Middle frontal gyrus (tissue), 1 donor: ENCODE data around the gene MTMR8.
"Not testable (repeated sequence)": the region's sequence is repeated elsewhere in the genome, so short reads cannot be mapped to it uniquely, and the experiment has no call there.

Experiments
- DNase-seq: peaks from one replicate; pipeline ENCODE4 v3.0.0-alpha.2; 2015; ENCODE audit warnings: low spot score; ENCODE audit errors: extremely low spot score

Gene MTMR8

DNA sequence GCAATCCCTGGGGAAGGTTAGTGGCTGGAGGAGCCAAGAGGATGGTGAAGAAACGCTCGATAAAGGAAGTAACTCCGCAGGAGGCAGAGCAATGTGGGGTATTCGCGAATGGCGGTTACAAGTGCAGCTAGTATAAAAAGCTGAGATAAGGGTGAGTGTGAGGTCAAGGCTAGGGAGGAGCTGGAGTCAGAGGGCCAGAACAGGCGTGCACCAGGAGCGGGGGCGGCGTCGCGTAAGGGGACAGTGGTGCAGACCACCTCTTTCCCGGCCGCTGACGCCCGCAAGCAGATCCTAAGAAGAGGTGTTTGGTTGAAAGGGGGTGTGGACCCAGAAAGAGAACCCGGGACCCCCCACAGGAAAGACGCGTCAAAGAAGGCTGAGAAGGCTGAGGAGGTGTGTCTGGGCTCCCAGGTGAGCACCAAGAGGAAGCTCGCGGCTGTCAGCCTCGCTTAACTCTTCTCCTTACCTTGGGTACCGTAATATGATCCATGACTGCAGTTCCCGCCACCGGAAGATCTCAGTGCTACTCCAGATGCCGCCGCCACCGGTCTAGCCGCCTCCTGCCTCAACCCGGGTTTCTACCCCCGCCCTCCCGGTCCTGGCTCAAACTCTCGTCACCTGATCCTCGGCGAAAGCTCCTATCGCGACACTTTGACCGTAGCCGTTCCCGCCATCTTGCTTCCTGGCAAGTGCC, at the start of gene MTMR8:
MTMR8 (minus strand) TSS at position 579 of the 694 bp plus-strand sequence; CDS start at position 490, 89 bp downstream.
- peak; percentile 16 for DNase-seq

DNA sequence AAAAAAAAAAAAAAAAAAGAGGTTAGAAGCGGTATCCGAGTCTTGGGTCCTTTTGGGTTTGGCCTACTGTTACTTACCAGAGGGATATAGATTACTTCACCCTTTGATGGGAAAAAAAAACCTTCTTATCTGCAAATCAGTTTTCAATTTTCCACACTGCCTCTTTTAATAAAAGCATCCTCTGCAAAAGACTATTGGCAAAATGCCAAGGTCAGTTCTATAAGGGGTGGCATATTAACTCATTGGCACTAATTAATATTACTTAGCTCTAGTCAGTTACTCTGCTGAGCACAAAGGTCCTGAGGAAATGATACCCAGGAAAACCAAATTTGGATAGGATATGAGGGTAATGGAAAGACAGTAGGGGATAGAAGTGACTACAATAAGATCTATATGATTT, 44.3 kb upstream of the MTMR8 start:
- no peak for DNase-seq

DNA sequence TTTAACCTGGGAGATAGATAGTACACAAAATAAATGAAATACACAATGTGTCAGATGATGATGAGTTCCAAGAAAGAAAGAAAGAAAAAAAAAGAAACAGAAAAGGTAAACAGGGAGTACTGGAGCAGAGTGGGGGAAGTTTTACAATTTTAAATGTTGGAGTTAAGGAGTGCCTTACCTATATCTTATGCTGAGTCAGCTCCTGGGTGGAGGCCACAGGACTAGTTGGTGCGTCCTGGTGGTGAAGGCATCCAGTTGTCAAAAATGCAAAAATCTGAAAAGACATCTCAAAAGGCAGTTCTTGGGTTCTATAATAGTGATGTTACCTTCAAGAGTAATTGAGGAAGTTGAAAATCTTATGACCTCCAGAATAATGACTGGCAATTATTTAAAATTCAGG, 42.4 kb upstream of the MTMR8 start:
- no peak for DNase-seq

DNA sequence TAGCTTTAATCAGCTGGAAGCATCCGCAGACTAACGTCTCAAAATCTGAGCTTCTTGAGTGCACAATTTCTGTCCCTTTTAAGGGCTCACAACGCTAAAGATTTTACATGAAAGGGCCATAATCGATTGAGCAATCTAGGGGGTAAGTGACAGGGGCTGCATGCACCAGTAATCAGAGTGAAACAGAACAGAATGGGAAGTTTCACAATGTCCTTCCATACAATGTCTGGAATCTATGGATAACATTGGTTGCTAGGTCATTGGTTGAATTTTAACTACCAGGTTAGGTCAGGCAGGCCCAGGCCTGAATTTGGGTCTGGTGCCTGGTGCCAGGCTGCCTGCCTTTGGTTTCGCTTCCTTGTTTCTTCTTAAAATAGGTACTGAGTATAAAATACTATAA, 42.0 kb upstream of the MTMR8 start:
- no peak for DNase-seq

DNA sequence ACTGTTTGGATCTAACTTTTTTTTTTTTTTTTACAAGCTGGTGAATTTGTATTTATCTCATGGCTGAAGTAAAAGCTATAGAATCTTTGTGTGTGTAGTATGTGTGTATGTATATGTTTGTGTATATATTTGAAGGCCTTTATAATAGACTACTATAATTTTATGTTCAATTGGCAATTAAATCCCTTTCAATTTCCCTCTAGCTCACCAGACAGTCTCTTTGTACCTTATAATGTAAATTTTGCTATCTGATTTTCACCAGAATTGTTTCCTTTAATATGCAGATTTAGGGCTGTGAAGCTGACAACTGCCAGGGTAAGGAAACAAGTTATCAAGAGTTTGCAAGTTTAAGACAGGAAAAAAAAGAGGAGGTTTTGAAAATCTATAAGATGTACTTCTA, 33.1 kb upstream of the MTMR8 start:
- no peak for DNase-seq

DNA sequence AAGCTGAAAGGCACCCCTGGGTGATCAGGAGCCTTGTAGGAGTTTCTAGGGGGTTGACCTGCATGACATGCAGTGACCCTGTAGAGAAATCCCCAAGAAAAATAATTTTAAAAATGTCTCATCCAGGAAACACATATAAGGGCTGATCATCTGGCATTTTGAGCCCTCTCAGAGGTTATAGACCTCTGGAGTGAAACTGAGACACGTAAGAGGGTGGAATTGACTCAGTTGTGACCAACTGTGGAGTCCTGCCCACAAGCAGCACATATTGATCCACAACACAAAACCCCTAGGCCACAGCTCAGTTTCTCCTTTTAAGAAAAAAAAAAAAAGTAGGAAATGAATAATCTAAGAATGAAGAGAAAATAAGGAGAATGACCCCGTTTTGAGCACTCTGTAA, 32.5 kb upstream of the MTMR8 start:
- DNase-seq: no peak

DNA sequence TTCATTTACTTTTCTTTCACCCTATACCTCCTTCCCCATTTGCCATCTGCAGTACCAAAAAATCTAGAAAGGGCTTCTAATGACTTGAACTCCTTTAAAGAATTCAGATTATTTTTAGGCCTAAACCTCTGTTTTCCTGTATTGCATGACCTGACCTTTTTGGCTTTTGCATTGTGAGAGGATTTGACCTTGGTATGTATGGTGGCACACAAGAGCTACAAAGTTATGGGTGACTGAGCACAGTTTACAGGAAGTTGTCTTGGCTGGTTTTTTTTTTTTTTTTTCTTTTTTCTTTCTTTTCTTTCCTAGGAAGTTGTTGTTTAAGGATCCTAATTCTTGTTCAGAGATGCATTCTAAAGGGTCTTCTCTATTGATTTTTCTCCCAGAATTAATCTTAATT, 32.0 kb upstream of the MTMR8 start:
- DNase-seq: no peak

DNA sequence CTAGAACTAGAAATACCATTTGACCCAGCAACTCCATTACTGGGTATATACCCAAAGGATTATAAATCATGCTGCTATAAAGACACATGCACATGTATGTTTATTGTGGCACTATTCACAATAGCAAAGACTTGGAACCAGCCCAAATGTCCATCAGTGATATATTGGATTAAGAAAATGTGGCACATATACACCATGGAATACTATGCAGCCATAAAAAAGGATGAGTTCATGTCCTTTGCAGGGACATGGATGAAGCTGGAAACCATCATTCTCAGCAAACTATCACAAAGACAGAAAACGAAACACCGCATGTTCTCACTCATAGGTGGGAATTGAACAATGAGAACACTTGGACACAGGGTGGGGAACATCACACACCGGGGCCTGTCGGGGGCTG, 14.5 kb upstream of the MTMR8 start:
- not testable (repeated sequence) for DNase-seq

DNA sequence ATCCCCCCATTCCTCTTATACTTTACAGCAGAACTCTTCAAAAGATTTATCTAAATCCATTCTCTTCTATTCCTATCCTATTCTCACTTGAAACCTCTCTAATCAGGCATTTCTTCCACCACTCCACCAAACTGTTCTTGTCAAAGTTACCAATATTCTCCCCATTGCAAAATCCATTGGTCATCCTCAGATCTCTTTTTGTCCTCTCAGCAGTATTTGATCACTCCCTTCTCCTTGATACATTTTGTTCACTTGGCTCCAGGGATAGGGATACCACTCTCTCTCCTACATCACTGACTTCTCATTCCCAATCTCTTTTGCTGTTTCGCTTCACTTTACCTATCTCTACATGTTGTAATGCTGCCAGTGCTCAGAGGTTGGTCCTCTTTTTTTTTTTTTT, 2.8 kb upstream of the MTMR8 start:
- no peak for DNase-seq

DNA sequence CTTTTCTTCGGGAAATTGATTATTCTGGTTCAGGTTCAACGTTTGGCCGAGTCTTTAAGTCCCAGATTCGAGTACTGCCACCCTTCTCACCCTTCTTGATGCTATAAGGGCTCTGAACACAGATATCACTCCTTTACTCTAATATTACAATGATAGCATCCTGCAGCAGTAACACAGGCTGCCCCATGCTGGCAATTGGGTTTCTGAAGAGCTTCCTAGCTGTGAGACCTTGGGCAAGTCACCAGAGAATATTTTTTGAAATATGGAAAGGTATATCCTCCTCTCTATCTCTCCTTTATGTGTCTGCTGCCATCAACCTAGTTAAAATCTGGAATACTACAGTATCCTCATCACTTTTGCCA, 297 bp upstream of the MTMR8 start:
- DNase-seq: no peak

DNA sequence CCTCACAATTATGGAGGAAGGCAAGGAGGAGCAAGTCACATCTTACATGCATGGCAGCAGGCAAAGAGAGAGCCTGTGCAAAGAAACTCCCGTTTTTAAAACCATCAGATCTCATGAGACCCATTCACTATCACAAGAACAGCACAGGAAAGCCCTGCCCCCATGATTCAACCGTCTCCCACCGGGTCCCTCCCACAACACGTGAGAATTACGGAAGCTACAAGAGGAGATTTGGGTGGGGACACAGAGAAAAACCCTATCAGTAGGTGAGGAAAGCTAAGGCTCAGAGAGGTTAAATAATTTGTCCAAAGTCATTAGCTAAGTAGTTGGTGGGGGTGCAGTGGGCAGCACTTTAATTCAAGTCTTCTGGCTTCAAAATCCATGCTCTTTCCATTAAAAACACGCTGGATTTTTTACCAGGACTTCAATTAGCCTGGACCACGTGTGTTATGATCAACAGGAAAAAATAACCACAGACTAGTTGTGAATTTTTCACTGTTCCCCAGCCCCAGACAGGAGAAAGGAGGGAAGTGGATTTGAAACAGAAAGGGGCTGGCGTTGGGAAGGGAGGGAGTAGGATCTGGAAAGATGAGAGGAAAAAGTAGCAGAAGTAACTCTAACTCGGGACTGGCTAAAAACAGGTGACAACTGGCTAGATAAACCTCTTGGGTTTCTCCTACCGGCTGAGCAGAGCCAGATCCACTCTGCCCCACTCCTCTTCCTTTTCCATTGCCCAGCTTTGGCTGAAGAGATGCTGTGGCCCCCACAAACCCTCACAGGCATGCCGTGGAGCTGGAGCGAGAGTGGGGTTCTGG, 986 bp downstream of the MTMR8 start:
- DNase-seq: no peak

DNA sequence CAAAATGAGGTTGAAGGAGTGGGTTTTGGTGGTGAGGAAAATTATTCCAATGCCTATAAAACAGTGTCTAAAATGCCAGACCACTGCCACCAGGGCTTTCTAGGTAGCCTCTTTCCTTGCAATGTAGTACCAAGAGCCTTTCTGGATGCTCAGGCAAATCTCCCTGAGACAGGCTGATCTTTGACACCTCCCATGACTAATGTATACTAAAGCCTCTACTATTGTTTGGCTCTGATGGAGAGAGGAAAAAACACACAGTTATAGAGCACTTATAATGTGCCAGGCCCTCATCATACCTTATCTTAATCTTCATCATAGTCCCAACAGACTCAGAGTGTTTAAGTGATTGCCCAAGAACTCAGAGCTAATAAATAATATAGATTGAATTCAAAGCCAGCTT, 5.8 kb downstream of the MTMR8 start:
- DNase-seq: no peak

DNA sequence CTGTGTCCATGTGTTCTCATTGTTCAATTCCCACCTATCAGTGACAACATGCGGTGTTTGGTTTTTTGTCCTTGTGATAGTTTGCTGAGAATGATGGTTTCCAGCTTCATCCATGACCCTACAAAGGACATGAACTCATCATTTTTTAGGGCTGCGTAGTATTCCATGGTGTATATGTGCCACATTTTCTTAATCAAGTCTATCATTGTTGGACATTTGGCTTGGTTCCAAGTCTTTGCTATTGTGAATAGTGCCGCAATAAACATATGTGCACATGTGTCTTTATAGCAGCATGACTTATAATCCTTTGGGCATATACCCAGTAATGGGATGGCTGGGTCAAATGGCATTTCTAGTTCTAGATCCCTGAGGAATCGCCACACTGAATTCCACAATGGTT, 14.5 kb downstream of the MTMR8 start:
- not testable (repeated sequence) for DNase-seq

DNA sequence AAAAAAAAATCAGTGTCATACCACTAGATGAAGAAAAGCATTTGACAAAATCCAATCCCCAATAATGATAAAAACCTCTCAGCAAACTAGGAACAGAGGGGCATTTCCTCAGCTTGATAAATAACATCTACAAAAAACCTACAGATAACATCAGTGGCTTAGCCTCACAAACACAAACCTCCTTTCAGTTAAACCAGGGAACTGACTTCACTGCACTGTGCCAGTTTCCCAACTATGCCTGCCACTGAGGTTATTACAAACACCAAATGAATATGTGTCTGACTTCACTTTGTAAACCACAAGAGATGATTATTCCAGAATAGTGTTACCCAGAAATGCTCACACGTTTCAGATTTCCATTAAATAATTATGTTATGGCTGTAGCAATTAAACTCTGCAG, 15.3 kb downstream of the MTMR8 start:
- no peak for DNase-seq

DNA sequence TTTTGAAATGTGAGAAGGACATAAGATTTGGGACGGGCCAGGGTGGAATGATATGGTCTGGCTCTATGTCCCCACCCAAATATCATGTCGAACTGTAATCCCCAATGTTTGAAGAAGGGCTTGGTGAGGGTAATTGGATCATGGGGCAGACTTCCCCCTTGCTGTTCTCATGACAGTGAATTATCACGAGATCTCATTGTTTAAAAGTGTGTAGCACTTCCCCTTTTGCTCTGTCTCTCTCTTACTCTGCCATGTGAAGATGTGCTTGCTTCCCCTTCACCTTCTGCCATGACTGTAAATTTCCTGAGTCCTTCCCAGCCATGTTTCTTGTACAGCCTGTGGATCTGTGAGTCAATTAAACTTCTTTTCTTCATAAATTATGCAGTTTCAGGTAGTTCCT, 17.5 kb downstream of the MTMR8 start:
- no peak for DNase-seq

DNA sequence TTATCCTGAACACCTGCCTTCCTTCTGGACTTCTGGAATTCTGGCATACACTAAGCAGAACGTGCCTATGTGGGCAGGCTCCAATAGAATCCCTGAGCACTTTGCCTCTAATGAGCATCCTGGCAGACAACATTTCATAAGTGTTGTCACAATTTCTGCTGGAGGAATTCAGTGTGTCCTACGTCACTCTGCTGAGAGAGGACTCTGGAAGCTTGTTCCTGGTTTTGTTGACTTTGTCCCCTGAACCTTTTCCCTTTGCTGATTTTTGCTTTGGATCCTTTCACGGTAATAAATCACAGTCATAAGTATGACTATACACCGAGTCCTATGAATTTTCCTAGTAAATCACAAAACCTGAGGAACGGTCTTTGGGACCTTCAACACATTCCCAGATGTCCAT, 43.2 kb downstream of the MTMR8 start:
- DNase-seq: no peak

DNA sequence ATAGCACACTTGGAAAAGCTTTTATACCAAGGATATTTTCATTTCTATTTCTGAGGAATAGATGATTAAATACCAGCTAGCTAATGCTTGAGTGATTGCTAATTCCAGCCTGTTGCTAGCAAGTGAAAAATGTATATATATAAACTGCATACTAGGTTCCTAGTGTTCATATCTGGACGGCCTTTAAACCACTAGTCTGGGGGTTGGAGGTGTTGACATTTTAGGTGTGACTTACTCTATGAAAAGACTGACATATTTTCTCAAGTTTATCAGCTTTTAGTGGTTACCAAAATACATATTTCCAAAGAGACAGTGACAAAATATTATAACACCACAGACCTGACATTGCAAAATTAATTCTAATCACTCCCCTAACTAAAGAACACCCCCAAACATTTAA, 44.7 kb downstream of the MTMR8 start:
- DNase-seq: no peak

DNA sequence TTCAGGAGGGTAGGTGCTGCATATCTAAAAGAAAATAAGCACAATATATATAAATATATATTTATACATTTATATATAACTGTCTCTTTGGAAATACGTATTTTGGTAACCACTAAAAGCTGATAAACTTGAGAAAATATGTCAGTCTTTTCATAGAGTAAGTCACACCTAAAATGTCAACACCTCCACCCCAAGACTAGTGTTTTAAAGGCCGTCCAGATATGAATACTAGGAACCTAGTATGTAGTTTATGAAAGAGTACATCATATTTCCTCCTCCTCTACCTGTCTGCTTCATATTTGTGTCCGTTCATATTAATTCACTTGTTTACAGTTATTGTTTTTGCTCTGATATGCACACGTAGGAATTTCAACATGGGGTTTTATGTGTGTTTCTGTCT, 45.2 kb downstream of the MTMR8 start:
- DNase-seq: no peak

DNA sequence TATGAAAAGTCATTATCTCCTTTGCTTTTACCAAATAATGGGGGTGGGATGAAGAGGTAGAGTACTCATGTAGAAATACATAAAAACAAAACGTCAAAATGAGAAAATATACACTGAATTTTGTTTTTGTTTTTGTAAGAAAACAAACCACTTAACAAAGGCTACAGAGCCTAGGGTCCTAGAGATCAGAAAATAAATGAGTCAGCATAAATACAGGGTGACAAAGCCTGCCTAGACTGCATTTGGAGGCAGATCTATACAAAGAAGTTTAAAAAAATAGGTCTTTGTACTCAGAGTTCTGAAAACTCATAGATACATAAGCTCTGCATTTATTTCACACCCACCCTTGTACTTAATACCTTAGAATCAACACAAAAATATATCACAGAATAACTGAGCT, 52.4 kb downstream of the MTMR8 start:
- DNase-seq: no peak

DNA sequence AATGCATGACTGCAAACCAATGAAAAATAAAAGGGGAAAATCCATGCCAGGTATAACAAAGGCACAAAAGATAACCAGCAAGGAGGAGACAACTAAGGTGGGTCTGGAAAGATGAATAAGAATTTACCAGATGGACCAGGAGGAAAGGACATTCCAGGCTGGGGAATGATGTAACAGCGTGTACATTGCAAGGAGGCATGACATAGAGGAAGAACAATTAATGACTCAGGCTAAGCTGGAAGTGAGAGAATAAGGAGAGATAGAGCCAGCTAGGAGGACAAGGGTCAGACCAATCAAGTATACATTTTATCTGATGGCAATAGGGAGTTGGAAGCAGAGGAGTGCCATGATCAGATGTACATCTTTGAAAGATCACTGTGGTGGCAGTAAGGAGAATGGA, 57.0 kb downstream of the MTMR8 start:
- DNase-seq: no peak

DNA sequence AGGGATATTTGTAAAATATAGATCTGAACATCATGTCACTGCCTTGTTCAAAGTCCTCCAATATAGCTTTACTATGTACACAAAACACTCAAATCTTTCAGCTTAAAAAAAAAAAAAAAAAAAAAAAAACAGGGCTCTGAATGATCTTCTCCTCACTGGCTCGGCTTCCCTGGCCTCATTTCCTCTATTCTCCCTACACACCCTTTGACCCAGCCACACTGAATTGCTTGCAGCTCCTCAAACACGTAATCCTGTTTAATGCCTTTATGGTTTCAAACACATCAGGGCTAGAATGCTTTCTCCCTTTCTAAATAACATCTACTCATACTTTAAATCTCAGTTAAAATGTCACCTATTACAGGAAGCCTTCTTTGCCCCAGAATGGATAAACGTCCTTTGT, 60.8 kb downstream of the MTMR8 start:
- no peak for DNase-seq

DNA sequence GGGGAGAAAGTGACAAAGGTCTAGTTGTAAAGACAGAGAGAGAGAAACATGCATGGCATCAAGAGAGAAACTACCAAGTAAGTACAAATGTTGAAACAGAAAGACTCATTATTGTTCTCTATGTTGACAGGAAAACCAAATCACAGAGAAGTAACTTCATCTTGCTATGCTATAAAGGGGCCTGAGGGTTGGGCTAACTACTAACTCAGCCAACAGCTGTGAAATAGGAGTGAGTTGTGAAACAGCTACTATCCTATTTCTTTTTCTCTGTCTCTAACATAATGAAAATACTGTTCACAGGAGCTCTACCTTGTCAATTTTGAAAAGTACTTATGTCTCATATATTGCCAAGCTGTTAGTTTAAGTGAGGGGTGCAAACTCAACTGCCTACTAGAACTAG, 65.0 kb downstream of the MTMR8 start:
- DNase-seq: no peak

DNA sequence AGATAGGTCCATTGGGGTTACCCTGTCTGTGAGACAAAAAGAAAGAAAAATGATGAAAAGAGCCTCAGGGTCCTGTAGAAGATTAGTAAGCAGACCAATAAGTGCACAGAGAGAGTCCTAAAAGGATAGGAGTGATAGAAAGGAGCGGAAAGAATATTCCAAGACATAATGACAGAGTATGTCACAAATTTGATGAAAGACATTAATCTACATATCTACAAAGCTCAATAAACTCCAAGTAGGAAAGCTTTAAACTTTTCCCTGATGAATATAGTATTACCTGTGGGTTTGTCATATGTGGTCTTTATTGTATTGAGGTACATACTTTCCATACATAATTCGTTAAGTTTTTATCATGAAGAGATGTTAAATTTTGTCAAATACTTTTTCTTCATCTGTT, 73.7 kb downstream of the MTMR8 start:
- DNase-seq: no peak
